SK-N-SH (cell line): ENCODE data around the gene CDX1. TPM values are rescaled to one million over a fixed set of nuclear protein-coding genes. Genes with fewer than 3 reads are reported as not detected.

Source experiments
- CTCF ChIA-PET: fragments of 300-600, 350-600 bp; formaldehyde crosslinking; extraction: SDS; loops from one replicate; lab custom pipeline; 2021; lab: Yijun Ruan, JAX
- POLR2A ChIA-PET: fragments of 350-600 bp; sonication (Branson Sonifier 250); formaldehyde crosslinking; extraction: SDS; loops from one replicate; lab custom pipeline; 2020; ENCODE audit warnings: antibody characterized with exemption, inconsistent platforms; lab: Yijun Ruan, JAX
- DNase-seq: peaks from one replicate; pipeline ENCODE4 v3.0.0; 2012
- H2AFZ ChIP-seq: fragments of 200-600 bp; sonication (generic); 2 replicates; pipeline ENCODE4 v1.8.1; 2016; ENCODE audit warnings: antibody characterized with exemption, mild to moderate bottlenecking, low read depth
- H3F3A ChIP-seq: fragments of 200-600 bp; sonication (generic); replicated peaks from 2 replicates; pipeline ENCODE3; 2016; ENCODE audit warnings: antibody characterized with exemption, mild to moderate bottlenecking; ENCODE audit not compliant: insufficient read depth
- H3K27ac ChIP-seq, 2 experiments: fragments of 200-500 bp in 1 of 2; fragments of 200-600 bp in 1 of 2; sonication (Bioruptor generic) in 1 of 2; sonication (generic), shearing (Covaris generic) in 1 of 2; 2 replicates each; pipeline versions ENCODE4 v1.5.1 to v1.6.1; 2014 to 2016; ENCODE audit warnings: low read depth in 2 of 2, inconsistent platforms in 1 of 2, low read length in 1 of 2, mild to moderate bottlenecking in 1 of 2, mixed read lengths in 1 of 2
- H3K27me3 ChIP-seq: fragments of 200-600 bp; sonication (generic), shearing (Covaris generic); 2 replicates; pipeline ENCODE4 v1.6.1; 2016; ENCODE audit warnings: mixed run types; ENCODE audit not compliant: insufficient read depth
- H3K36me3 ChIP-seq, 2 experiments: fragments of 200-500 bp in 1 of 2; fragments of 200-600 bp in 1 of 2; sonication (Bioruptor generic) in 1 of 2; sonication (generic) in 1 of 2; replicated peaks in 1 of 2; 2 replicates each; pipeline versions ENCODE3 to v1.5.1; 2014 to 2016; ENCODE audit warnings: low read length in 1 of 2, mild to moderate bottlenecking in 1 of 2; ENCODE audit not compliant: insufficient read depth in 2 of 2, control insufficient read depth in 1 of 2
- H3K4me1 ChIP-seq, 2 experiments: fragments of 200-500 bp in 1 of 2; fragments of 200-600 bp in 1 of 2; sonication (Bioruptor generic) in 1 of 2; sonication (generic), shearing (Covaris generic) in 1 of 2; 2 replicates each; pipeline versions ENCODE4 v1.5.1 to v1.6.1; 2014 to 2016; ENCODE audit warnings: low read depth in 1 of 2, low read length in 1 of 2, mixed run types in 1 of 2; ENCODE audit not compliant: insufficient read depth in 2 of 2, control insufficient read depth in 1 of 2
- H3K4me2 ChIP-seq: fragments of 200-600 bp; sonication (generic), shearing (Covaris generic); 2 replicates; pipeline ENCODE4 v1.6.1; 2017; ENCODE audit warnings: mixed run types
- H3K4me3 ChIP-seq, 2 experiments: fragments of 200-500 bp in 1 of 2; fragments of 200-600 bp in 1 of 2; sonication (Bioruptor generic) in 1 of 2; sonication (generic), shearing (Covaris generic) in 1 of 2; 2 replicates each; pipeline versions ENCODE4 v1.5.1 to v1.8.1; 2014 to 2016; ENCODE audit warnings: low read depth in 2 of 2, inconsistent platforms in 1 of 2, low read length in 1 of 2, mild to moderate bottlenecking in 1 of 2, mixed read lengths in 1 of 2, moderate library complexity in 1 of 2
- H3K79me2 ChIP-seq: fragments of 200-600 bp; sonication (generic); 2 replicates; pipeline ENCODE4 v1.8.1; 2017; ENCODE audit warnings: mild to moderate bottlenecking; ENCODE audit not compliant: insufficient read depth
- H3K9ac ChIP-seq: fragments of 200-600 bp; sonication (generic); 2 replicates; pipeline ENCODE4 v1.6.1; 2017; ENCODE audit warnings: mixed run types
- H3K9me2 ChIP-seq: fragments of 200-600 bp; sonication (generic); 2 replicates; pipeline ENCODE4 v1.6.1; 2017; ENCODE audit warnings: mixed run types
- H3K9me3 ChIP-seq: fragments of 200-600 bp; sonication (generic); 2 replicates; pipeline ENCODE4 v1.6.1; 2017; ENCODE audit warnings: mixed run types, mild to moderate bottlenecking, moderate library complexity
- H4K20me1 ChIP-seq: fragments of 200-600 bp; sonication (generic); 2 replicates; pipeline ENCODE4 v1.6.1; 2017; ENCODE audit warnings: mild to moderate bottlenecking, mixed run types; ENCODE audit not compliant: insufficient read depth
- CHD2 ChIP-seq: fragments of 150-350 bp; IDR thresholded peaks from 2 replicates; pipeline ENCODE4 v1.6.1; 2018; ENCODE audit warnings: low read length; ENCODE audit not compliant: partially characterized antibody
- CTCF ChIP-seq: fragments of 200-600 bp; sonication (generic); IDR thresholded peaks from 2 replicates; pipeline ENCODE4 v1.6.1; 2017; ENCODE audit warnings: antibody characterized with exemption, mild to moderate bottlenecking, moderate library complexity
- EP300 ChIP-seq, 2 experiments: IDR thresholded peaks; 2 replicates each; pipeline versions ENCODE4 v1.4.0 to v1.6.1; 2012; ENCODE audit warnings: borderline replicate concordance in 1 of 2, low read depth in 1 of 2, low read length in 1 of 2
- FOSL2 ChIP-seq: IDR thresholded peaks from 2 replicates; pipeline ENCODE4 v1.4.0; 2012; ENCODE audit warnings: low read depth, mild to moderate bottlenecking, moderate library complexity, borderline replicate concordance
- FOXJ3 ChIP-seq: sonication (generic); formaldehyde crosslinking; IDR thresholded peaks from 2 replicates; pipeline ENCODE4 v1.5.1; 2020; ENCODE audit warnings: mild to moderate bottlenecking, missing genetic modification reagents
- FOXM1 ChIP-seq: IDR thresholded peaks from 2 replicates; pipeline ENCODE4 v1.4.0; 2012; ENCODE audit warnings: low read depth, mild to moderate bottlenecking
- GABPA ChIP-seq: IDR thresholded peaks from 2 replicates; pipeline ENCODE4 v1.4.0; 2012; ENCODE audit warnings: low read depth, mild to moderate bottlenecking
- GATA2 ChIP-seq: sonication (generic); formaldehyde crosslinking; IDR thresholded peaks from 2 replicates; pipeline ENCODE4 v1.5.0; 2020; ENCODE audit warnings: mild to moderate bottlenecking, missing genetic modification reagents
- JUND ChIP-seq: IDR thresholded peaks from 2 replicates; pipeline ENCODE4 v1.4.0; 2012
- MAX ChIP-seq: IDR thresholded peaks from 2 replicates; pipeline ENCODE4 v1.4.0; 2012; ENCODE audit warnings: low read depth
- NFIC ChIP-seq: IDR thresholded peaks from 2 replicates; pipeline ENCODE4 v1.4.0; 2012; ENCODE audit warnings: borderline replicate concordance
- PBX3 ChIP-seq: IDR thresholded peaks from 2 replicates; pipeline ENCODE4; 2012
- POLR2AphosphoS5 ChIP-seq: IDR thresholded peaks from 2 replicates; pipeline ENCODE4 v1.6.1; 2012; ENCODE audit warnings: low read depth, low read length
- RCOR1 ChIP-seq: fragments of 150-350 bp; IDR thresholded peaks from 2 replicates; pipeline ENCODE4 v1.6.1; 2017; ENCODE audit warnings: antibody characterized with exemption, low read length
- REST ChIP-seq: IDR thresholded peaks from 2 replicates; pipeline ENCODE4 v1.6.1; 2012; ENCODE audit warnings: mild to moderate bottlenecking, low read depth, low read length, moderate library complexity
- RFX5 ChIP-seq: IDR thresholded peaks from 2 replicates; pipeline ENCODE4 v1.6.1; 2012; ENCODE audit warnings: mild to moderate bottlenecking, improper control_type of control experiment, low read length
- TCF12 ChIP-seq: IDR thresholded peaks from 2 replicates; pipeline ENCODE4 v1.4.0; 2012
- TEAD4 ChIP-seq: IDR thresholded peaks from 2 replicates; pipeline ENCODE4 v1.4.0; 2012; ENCODE audit warnings: mild to moderate bottlenecking, borderline replicate concordance; ENCODE audit not compliant: insufficient read depth
- USF2 ChIP-seq: fragments of 150-350 bp; IDR thresholded peaks from 2 replicates; pipeline ENCODE4 v1.6.1; 2017; ENCODE audit warnings: antibody characterized with exemption, low read length, low read depth, borderline replicate concordance
- ZBTB33 ChIP-seq: IDR thresholded peaks from 2 replicates; pipeline ENCODE4 v1.4.0; 2012; ENCODE audit warnings: low read depth, borderline replicate concordance
- WGBS: methylation state at CpG from one replicate; pipeline ENCODE4 v1.1.6; 2017; ENCODE audit warnings: low lambda C conversion rate; 5-methylcytosine and 5-hydroxymethylcytosine counted together
- polyA plus RNA-seq, 3 experiments: library from polyadenylated mRNA; depleted of rRNA; stranded (reverse); fragments of >200 nt; gene quantifications; 2 replicates each; pipeline ENCODE4 v1.2.3, GENCODE V29; 2012

Gene CDX1
- polyA plus RNA-seq, 1 of the 3 experiments (the other 2 are of a cell fraction) = 0.23 TPM

GRCh38 chr5:150174285-150174684 is 7.7 kb downstream of the CDX1 start:
- no peak overlapping the region for H3K27ac ChIP-seq
- no peaks in the 10 kb centered on the region for H3K79me2 ChIP-seq
- no peaks in the 10 kb centered on the region for H3F3A ChIP-seq
- no peak overlapping the region for H2AFZ ChIP-seq
- H3K36me3 ChIP-seq = no peaks in the 10 kb centered on the region
- no peak overlapping the region for H3K4me2 ChIP-seq
- POLR2A ChIA-PET = no interaction called here
- H3K4me1 ChIP-seq = no peaks in the 10 kb centered on the region; a peak in 1 of 4 replicates
- TF ChIP-seq RFX5 (no peak), GABPA (no peak), REST (no peak), TEAD4 (no peak), NFIC (no peak), FOXM1 (no peak), GATA2 (CRISPR knock-in tag) (no peak), CTCF (no peak), FOSL2 (no peak), MAX (no peak), PBX3 (no peak), FOXJ3 (no peak), RCOR1 (no peak), EP300 (IDR thresholded peaks at IDR 0.05; ENCODE audit: borderline replicate concordance in 1 of 2, low read depth in 1 of 2, low read length in 1 of 2) (no peak), POLR2AphosphoS5 (no peak), CHD2 (no peak), ZBTB33 (no peak), USF2 (no peak), TCF12 (no peak), JUND (no peak)
- 95% methylated on average over 6 of the region's 6 CpGs for WGBS
- H3K4me3 ChIP-seq = no peak overlapping the region
- no peak for DNase-seq
- CTCF ChIA-PET = interaction anchor here (1.3 to 10.7 kb wide), 10 partner anchors 10 to 50 kb away, joined by 3 to 90 read pairs (median 8); partner anchors contain the start of gene SLC6A7
- H3K9me3 ChIP-seq = no peaks in the 10 kb centered on the region
- H3K27me3 ChIP-seq = no peaks in the 10 kb centered on the region
- no peaks in the 10 kb centered on the region for H4K20me1 ChIP-seq
- no peak overlapping the region for H3K9ac ChIP-seq
- H3K9me2 ChIP-seq = no peaks in the 10 kb centered on the region
